Stimulated activated CD4-positive, alpha-beta T cell treated with anti-CD3 and anti-CD28 coated beads, Interleukin-4, amount 100 ng/mL, for 1 hour (primary cell): ENCODE measurements around the gene APRT.
"Not testable (repeated sequence)": the region's sequence is repeated elsewhere in the genome, so short reads cannot be mapped to it uniquely, and the experiment has no call there.

Experiments
- DNase-seq: peaks from one replicate; pipeline ENCODE4 v3.0.0-alpha.2; 2020

Gene APRT

GRCh38 chr16:88841521-88842307 lies 30.0 kb upstream of the APRT start:
- no peak for DNase-seq

GRCh38 chr16:88840600-88841215 lies 29.0 kb upstream of the APRT start:
- no peak for DNase-seq

- no peak for DNase-seq
Observed at GRCh38 chr16:88839745-88840599, 28.2 kb upstream of the APRT start.

DNA sequence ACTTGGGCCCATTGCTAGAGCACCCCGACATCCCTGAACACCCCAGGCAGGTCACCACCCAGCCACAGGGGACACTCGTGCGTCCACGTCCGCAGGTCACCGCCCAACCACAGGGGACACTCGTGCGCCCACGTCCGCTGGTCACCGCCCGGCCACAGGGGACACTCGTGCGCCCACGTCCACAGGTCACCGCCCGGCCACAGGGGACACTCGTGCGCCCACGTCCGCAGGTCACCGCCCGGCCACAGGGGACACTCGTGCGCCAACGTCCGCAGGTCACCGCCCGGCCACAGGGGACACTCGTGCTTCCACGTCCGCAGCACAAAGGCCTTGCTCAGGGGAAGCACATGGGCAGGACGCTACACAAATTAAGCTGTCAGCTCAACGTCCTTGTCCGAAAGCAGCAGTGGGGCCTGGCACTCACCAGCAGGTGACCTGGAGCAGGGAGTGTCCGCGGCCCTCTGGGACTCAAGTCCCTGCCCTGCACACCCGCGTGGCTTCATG lies 27.4 kb upstream of the APRT start:
- DNase-seq = no peak

GRCh38 chr16:88838566-88838965 lies 26.8 kb upstream of the APRT start:
- no peak for DNase-seq

- no peak for DNase-seq
Observed at GRCh38 chr16:88837806-88838205, 26.1 kb upstream of the APRT start.

DNA sequence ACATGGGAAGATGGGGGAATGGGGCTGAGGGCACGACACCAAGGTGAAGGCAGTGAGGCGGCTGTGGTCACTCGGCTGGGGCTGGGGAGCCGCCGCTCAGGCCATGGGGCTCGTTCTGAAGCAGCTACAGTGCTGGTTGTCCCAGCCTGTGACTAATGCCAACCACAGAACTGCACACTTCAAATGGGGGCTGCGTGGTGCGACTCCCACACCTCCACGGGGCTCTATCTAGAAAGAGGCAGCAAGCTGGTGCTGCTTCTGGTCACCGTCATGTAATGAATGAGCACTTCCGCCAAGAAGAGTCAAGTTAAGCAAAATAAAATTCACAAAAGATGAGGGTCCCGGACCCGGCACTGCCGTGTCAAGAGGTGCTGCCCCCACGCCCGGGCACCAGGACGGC lies 25.1 kb upstream of the APRT start:
- DNase-seq = no peak

GRCh38 chr16:88835818-88836217 lies 24.1 kb upstream of the APRT start:
- DNase-seq = no peak

- DNase-seq = no peak
Observed at GRCh38 chr16:88835383-88835782, 23.7 kb upstream of the APRT start.

- no peak for DNase-seq
Observed at GRCh38 chr16:88834670-88835069, 22.9 kb upstream of the APRT start.

DNA sequence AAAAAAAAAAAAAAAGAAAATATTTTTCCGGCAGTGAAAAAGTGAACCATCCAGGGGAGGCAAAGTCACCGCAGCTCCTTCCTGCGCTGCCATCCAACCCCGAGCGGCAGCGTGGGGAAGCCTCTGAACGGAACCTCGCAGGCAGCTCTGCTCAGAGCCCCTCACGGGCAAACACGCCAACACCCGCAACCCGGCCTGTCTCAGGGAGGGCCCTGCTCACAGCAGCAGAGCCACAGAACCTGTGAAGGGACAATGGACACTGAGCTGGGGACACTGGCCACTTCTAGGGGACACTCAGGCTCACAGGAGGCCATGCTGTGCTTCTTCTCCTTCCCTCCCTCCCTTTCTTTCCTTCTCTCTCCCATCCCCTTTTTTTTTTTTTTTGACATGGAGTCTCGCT lies 21.4 kb upstream of the APRT start:
- DNase-seq = no peak

DNA sequence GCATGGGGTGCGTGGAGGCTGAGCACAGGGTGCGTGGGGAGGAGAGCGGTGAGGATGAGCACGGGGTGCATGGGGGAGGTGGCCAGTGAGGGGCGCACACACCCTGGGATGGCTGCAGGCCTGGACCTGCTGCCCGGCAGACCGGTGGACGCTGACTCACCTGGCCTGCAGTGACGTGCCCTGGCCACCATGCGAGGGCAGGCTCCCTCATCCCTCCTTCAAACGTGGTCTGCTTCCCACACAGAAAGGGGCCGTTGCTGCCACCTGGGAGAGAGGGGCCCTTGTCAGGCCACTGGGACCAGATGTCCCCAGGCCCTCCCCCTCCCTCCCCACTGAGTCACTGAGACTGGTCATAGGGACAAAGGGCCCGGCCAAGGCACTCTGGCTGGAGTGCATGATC lies 20.1 kb upstream of the APRT start:
- no peak for DNase-seq

DNA sequence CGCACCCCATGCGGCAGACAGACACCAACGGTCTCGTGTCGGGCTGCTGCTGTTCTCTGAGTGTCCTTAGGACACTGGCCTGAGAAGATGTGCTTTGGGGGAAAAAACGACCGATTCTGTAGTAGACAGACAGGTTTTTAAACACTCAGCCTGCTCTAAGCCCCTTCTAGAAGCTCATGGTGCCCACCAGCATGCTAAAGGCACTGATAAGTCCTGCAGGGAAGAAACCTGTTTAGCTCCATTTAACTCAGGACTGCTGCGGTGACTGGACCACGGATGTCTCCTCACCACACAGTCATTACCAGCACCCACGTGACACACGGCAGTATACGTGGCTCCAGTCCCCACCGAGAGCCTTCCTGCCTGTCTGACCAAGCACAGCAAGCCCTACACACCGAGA lies 19.1 kb upstream of the APRT start:
- no peak for DNase-seq

GRCh38 chr16:88830258-88830657 lies 18.5 kb upstream of the APRT start:
- DNase-seq = no peak

GRCh38 chr16:88828711-88829110 lies 17.0 kb upstream of the APRT start:
- no peak for DNase-seq

GRCh38 chr16:88827727-88828126 lies 16.0 kb upstream of the APRT start:
- no peak for DNase-seq

- no peak for DNase-seq
Observed at GRCh38 chr16:88826070-88826840, 14.5 kb upstream of the APRT start.

- no peak for DNase-seq
Observed at GRCh38 chr16:88825146-88825545, 13.4 kb upstream of the APRT start.

DNA sequence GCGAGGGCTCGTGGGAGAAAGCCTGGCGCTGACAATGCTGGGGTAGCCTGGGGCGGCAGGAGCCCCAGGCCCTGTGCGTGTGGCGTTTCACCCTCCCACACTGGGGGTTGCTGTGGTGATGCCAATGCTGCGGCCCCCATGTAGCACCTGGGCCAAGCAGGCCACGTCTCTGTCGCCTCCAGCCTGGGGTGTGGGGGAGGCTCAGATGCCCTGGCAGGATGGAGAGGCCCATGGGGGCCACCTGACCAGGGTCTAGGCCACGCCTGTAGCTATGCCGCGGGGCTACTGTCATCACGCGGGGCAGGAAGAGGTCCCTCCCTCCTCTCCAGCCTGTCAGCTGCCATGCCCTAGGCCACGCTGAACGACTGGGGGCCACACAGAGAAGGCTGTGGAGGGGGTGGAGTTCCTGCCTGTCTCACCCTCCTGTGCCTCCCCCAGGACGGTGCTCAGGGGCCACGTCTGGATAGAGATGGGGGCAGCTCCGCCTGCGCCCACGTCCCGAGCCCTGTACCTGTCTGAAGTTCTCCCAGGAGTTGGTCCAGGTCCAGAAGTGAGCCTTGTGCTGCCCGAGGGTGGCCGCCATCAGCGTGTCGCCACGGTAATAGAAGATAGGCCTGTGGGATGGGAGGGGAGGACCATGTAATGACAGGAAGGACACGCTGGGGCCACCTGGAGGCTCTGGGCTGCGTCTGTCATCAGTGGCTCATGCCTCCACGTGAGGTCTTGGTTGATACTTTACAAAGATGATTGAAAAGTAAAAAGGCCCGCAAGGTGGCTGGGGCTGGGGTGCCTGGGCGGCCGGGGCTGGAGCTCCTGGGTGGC lies 12.7 kb upstream of the APRT start:
- DNase-seq = no peak

- DNase-seq = not testable (repeated sequence)
Observed at GRCh38 chr16:88823646-88824045, 11.9 kb upstream of the APRT start.

DNA sequence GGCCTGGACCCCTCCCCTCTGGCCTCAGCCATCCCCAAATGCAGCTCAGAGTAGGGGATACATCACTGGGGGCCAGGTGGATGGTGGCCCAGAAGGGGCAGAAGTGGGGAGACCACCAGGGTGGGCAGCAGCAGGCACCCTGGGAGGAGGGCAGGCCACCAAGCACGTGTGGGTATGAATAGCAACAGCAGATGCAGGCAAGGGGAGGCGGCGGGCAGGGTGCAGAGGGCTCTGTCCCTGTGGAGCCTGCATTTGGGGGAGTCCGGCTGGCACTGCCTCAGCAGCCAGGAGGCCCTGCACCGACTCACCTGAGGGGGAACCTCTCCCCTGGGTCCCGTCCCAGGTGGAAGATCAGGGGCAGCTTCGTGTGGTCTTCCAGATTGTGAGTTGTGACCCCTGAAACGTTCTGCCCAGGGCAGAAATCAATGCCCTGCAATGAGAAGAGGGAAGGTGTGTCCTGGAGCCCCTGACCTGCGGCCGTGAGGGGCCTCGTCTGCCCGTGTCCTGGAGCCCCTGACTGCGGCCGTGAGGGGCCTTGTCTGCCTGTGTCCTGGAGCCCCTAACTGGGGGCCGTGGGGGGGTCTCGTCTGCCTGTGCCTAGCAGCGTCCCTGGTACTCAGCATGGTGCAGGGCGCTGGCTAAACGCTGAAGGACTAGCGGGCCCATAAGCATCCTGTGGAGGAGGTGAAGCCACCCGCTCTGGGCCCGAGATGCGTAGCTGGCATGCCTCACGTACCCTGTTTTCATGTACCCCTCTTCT lies 10.7 kb upstream of the APRT start:
- DNase-seq = no peak
